WTC11 (cell line): ENCODE results near the gene LRRC8D. TPM values are rescaled to one million over a fixed set of nuclear protein-coding genes. Genes with fewer than 3 reads are reported as not detected.
A peak's percentile ranks its signal among the peaks of the same experiment; 100 is the strongest.

Source experiments
- CREB1 ChIP-seq: sonication (generic); formaldehyde crosslinking; IDR thresholded peaks from 2 replicates; pipeline ENCODE4 v1.8.0; 2023; ENCODE audit warnings: mild to moderate bottlenecking, missing genetic modification reagents
- FOXP1 ChIP-seq: sonication (generic); formaldehyde crosslinking; IDR thresholded peaks from 2 replicates; pipeline ENCODE4 v1.8.0; 2022; ENCODE audit warnings: missing genetic modification reagents, mild to moderate bottlenecking, moderate library complexity, borderline replicate concordance
- HMGA2 ChIP-seq: fragments of 250-450 bp; sonication (Bioruptor Pico); IDR thresholded peaks from 2 replicates; pipeline ENCODE4 v1.4.0; 2021; ENCODE audit warnings: mild to moderate bottlenecking, moderate library complexity
- JAZF1 ChIP-seq: fragments of 250-450 bp; sonication (Bioruptor Pico); IDR thresholded peaks from 2 replicates; pipeline ENCODE4 v1.9.0; 2021; ENCODE audit warnings: moderate library complexity, mild to moderate bottlenecking, inconsistent platforms
- NFYB ChIP-seq: sonication (generic); formaldehyde crosslinking; conservative IDR thresholded peaks from 2 replicates; pipeline ENCODE4 v1.8.0; 2022; ENCODE audit warnings: low read depth, missing genetic modification reagents
- NR2C2 ChIP-seq: sonication (generic); formaldehyde crosslinking; IDR thresholded peaks from 2 replicates; pipeline ENCODE4 v1.8.0; 2022; ENCODE audit warnings: mild to moderate bottlenecking, missing genetic modification reagents
- RELA ChIP-seq: sonication (generic); formaldehyde crosslinking; IDR thresholded peaks from 2 replicates; pipeline ENCODE4 v1.8.1; 2022; ENCODE audit warnings: missing genetic modification reagents, mild to moderate bottlenecking, borderline replicate concordance
- SMAD3 ChIP-seq: sonication (generic); formaldehyde crosslinking; IDR thresholded peaks from 2 replicates; pipeline ENCODE4 v1.8.0; 2022; ENCODE audit warnings: missing genetic modification reagents, mild to moderate bottlenecking, borderline replicate concordance
- TEAD1 ChIP-seq: sonication (generic); formaldehyde crosslinking; IDR thresholded peaks from 2 replicates; pipeline ENCODE4 v1.8.0; 2022; ENCODE audit warnings: mild to moderate bottlenecking, missing genetic modification reagents
- TP53 ChIP-seq: sonication (generic); formaldehyde crosslinking; IDR thresholded peaks from 2 replicates; pipeline ENCODE4 v1.8.1; 2023; ENCODE audit warnings: mild to moderate bottlenecking, missing genetic modification reagents
- ZNF232 ChIP-seq: sonication (generic); formaldehyde crosslinking; IDR thresholded peaks from 2 replicates; pipeline ENCODE4 v1.8.0; 2022; ENCODE audit warnings: mild to moderate bottlenecking, missing genetic modification reagents
- ZNF263 ChIP-seq: sonication (generic); formaldehyde crosslinking; IDR thresholded peaks from 2 replicates; pipeline ENCODE4 v1.8.1; 2022; ENCODE audit warnings: low read depth, mild to moderate bottlenecking, moderate library complexity, missing genetic modification reagents
- ZNF317 ChIP-seq: sonication (generic); formaldehyde crosslinking; IDR thresholded peaks from 2 replicates; pipeline ENCODE4 v1.8.1; 2023; ENCODE audit warnings: low read depth, mild to moderate bottlenecking, moderate library complexity, missing genetic modification reagents, borderline replicate concordance
- ZNF671 ChIP-seq: fragments of 250-450 bp; sonication (Bioruptor Pico); IDR thresholded peaks from 2 replicates; pipeline ENCODE4 v1.8.0; 2021; ENCODE audit warnings: mild to moderate bottlenecking
- total RNA-seq: library from RNA; stranded (reverse); gene quantifications from 3 replicates; pipeline ENCODE4 v1.2.3, GENCODE V29; 2021
- TF ChIP-seq, protein P1 (sequence below): sonication (generic); formaldehyde crosslinking; IDR thresholded peaks from 2 replicates; pipeline ENCODE4 v1.8.1; 2023; ENCODE audit warnings: mild to moderate bottlenecking, missing genetic modification reagents, moderate library complexity
- TF ChIP-seq, protein P2 (sequence below): sonication (generic); formaldehyde crosslinking; IDR thresholded peaks from 2 replicates; pipeline ENCODE4 v1.8.1; 2023; ENCODE audit warnings: mild to moderate bottlenecking, missing genetic modification reagents
- TF ChIP-seq, protein P3 (sequence below): sonication (generic); formaldehyde crosslinking; IDR thresholded peaks from 2 replicates; pipeline ENCODE4 v1.8.0; 2022; ENCODE audit warnings: mild to moderate bottlenecking, missing genetic modification reagents
- TF ChIP-seq, protein P4 (sequence below): sonication (generic); formaldehyde crosslinking; IDR thresholded peaks from 2 replicates; pipeline ENCODE4 v1.8.1; 2023; ENCODE audit warnings: mild to moderate bottlenecking, missing genetic modification reagents
- TF ChIP-seq, protein P5 (sequence below): sonication (generic); formaldehyde crosslinking; IDR thresholded peaks from 2 replicates; pipeline ENCODE4 v1.8.1; 2022; ENCODE audit warnings: low read depth, mild to moderate bottlenecking, moderate library complexity, missing genetic modification reagents, borderline replicate concordance
- TF ChIP-seq, protein P6 (sequence below): fragments of 250-450 bp; sonication (Bioruptor Pico); IDR thresholded peaks from 2 replicates; pipeline ENCODE4 v1.9.0; 2021; ENCODE audit warnings: mild to moderate bottlenecking
- TF ChIP-seq, protein P7 (sequence below): sonication (generic); formaldehyde crosslinking; IDR thresholded peaks from 2 replicates; pipeline ENCODE4 v1.8.0; 2022; ENCODE audit warnings: mild to moderate bottlenecking, missing genetic modification reagents

Gene LRRC8D
- total RNA-seq, 1 experiment from 2014 or later: 42.6 TPM

DNA sequence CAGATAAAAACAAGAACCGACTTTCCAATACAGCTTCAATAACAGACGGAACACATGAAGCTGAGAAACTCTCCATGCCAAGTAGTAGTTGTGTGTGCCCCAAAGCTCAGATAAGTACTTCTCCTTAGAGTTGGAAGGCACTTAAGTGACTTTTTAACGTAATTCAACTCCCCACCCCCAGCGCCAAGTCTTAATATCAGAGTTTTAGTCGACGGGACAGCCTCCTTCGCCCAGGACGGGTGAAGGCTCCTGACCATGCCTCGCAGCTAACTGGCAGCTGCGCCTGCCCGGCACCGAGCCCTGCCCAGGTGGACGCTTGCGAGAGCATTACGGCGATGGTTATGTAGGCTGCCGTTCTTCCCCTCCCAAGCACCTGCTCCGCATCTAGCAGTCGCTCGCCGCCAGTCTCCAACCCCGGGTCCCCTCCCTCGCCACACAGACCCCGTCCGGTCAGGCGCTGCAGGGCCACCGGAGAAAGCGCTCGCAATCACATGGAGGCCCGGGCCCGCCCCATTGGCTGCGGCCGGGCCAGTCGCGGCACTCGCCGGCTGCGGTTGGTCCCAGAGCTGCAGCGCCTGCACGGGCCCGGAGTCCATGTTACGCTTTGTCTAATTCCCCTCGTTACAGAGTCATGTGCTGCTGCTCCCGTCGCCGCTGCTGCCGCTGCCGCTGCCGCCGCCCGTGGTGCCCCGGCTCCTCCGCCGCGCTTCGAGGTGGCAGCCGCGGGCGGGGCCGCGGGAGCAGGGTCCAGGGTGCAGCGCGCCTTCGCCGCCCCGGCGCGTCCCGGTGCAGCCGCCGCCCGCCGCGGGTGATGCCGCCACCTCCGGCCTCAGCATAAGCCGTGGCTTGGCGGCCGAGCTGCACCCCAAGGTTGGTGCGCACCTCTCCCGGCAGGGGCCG, at the start of gene LRRC8D (continued):
- TF ChIP-seq, protein P1, sequence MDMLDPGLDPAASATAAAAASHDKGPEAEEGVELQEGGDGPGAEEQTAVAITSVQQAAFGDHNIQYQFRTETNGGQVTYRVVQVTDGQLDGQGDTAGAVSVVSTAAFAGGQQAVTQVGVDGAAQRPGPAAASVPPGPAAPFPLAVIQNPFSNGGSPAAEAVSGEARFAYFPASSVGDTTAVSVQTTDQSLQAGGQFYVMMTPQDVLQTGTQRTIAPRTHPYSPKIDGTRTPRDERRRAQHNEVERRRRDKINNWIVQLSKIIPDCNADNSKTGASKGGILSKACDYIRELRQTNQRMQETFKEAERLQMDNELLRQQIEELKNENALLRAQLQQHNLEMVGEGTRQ (CRISPR knock-in tag): peak; percentile 94
- TF ChIP-seq FOXP1 (peak; percentile 81; the same call in 1 of the 2 replicates), ZNF232 (peak; percentile 64; the same call in 1 of the 2 replicates), ZNF671 (CRISPR knock-in tag) (peak; percentile 74; the same call in 1 of the 2 replicates), NR2C2 (CRISPR knock-in tag) (peak; percentile 9; the same call in 1 of the 2 replicates), SMAD3 (CRISPR knock-in tag) (peak; percentile 74; the same call in 1 of the 2 replicates), NFYB (CRISPR knock-in tag) (peak; percentile 78), HMGA2 (no peak), JAZF1 (CRISPR knock-in tag) (no peak), CREB1 (CRISPR knock-in tag) (peak; percentile 55; the same call in 1 of the 2 replicates), ZNF263 (CRISPR knock-in tag) (no peak; the same call in 1 of the 2 replicates), ZNF317 (CRISPR knock-in tag) (0 out of 2 replicates have a peak, but pooled peaks have one; percentile 45), TEAD1 (CRISPR knock-in tag) (peak; percentile 52; the same call in 1 of the 2 replicates), TP53 (CRISPR knock-in tag) (peak; percentile 68; the same call in 1 of the 2 replicates), RELA (no peak)
- TF ChIP-seq, protein P2, sequence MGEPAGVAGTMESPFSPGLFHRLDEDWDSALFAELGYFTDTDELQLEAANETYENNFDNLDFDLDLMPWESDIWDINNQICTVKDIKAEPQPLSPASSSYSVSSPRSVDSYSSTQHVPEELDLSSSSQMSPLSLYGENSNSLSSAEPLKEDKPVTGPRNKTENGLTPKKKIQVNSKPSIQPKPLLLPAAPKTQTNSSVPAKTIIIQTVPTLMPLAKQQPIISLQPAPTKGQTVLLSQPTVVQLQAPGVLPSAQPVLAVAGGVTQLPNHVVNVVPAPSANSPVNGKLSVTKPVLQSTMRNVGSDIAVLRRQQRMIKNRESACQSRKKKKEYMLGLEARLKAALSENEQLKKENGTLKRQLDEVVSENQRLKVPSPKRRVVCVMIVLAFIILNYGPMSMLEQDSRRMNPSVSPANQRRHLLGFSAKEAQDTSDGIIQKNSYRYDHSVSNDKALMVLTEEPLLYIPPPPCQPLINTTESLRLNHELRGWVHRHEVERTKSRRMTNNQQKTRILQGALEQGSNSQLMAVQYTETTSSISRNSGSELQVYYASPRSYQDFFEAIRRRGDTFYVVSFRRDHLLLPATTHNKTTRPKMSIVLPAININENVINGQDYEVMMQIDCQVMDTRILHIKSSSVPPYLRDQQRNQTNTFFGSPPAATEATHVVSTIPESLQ (CRISPR knock-in tag): no peak
- TF ChIP-seq, protein P3, sequence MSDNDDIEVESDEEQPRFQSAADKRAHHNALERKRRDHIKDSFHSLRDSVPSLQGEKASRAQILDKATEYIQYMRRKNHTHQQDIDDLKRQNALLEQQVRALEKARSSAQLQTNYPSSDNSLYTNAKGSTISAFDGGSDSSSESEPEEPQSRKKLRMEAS (CRISPR knock-in tag): peak; percentile 89
- TF ChIP-seq, protein P4, sequence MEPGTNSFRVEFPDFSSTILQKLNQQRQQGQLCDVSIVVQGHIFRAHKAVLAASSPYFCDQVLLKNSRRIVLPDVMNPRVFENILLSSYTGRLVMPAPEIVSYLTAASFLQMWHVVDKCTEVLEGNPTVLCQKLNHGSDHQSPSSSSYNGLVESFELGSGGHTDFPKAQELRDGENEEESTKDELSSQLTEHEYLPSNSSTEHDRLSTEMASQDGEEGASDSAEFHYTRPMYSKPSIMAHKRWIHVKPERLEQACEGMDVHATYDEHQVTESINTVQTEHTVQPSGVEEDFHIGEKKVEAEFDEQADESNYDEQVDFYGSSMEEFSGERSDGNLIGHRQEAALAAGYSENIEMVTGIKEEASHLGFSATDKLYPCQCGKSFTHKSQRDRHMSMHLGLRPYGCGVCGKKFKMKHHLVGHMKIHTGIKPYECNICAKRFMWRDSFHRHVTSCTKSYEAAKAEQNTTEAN (CRISPR knock-in tag): no peak; the same call in 1 of the 2 replicates
- TF ChIP-seq, protein P5, sequence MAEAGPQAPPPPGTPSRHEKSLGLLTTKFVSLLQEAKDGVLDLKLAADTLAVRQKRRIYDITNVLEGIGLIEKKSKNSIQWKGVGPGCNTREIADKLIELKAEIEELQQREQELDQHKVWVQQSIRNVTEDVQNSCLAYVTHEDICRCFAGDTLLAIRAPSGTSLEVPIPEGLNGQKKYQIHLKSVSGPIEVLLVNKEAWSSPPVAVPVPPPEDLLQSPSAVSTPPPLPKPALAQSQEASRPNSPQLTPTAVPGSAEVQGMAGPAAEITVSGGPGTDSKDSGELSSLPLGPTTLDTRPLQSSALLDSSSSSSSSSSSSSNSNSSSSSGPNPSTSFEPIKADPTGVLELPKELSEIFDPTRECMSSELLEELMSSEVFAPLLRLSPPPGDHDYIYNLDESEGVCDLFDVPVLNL: 0 out of 2 replicates have a peak, but pooled peaks have one; percentile 36
- TF ChIP-seq, protein P6, sequence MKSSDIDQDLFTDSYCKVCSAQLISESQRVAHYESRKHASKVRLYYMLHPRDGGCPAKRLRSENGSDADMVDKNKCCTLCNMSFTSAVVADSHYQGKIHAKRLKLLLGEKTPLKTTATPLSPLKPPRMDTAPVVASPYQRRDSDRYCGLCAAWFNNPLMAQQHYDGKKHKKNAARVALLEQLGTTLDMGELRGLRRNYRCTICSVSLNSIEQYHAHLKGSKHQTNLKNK: no peak
- TF ChIP-seq, protein P7, sequence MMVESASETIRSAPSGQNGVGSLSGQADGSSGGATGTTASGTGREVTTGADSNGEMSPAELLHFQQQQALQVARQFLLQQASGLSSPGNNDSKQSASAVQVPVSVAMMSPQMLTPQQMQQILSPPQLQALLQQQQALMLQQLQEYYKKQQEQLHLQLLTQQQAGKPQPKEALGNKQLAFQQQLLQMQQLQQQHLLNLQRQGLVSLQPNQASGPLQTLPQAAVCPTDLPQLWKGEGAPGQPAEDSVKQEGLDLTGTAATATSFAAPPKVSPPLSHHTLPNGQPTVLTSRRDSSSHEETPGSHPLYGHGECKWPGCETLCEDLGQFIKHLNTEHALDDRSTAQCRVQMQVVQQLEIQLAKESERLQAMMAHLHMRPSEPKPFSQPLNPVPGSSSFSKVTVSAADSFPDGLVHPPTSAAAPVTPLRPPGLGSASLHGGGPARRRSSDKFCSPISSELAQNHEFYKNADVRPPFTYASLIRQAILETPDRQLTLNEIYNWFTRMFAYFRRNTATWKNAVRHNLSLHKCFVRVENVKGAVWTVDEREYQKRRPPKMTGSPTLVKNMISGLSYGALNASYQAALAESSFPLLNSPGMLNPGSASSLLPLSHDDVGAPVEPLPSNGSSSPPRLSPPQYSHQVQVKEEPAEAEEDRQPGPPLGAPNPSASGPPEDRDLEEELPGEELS (CRISPR knock-in tag): peak; percentile 13; the same call in 1 of the 2 replicates
- TF ChIP-seq, all 79 proteins: peak for 27
